ENCODE measurements around the gene FMO1.

- TF ChIP-seq CTCF (conservative IDR thresholded peaks at IDR 0.05 in 1 of 2, IDR thresholded peaks at IDR 0.05 in 1 of 2; ENCODE audit: low read depth in 1 of 2, low read length in 2 of 2), result no peak
- no peak for TF ChIP-seq EZH2 (IDR thresholded peaks at IDR 0.05; ENCODE audit: low read length, missing control alignments)
Observed at GRCh38 chr1:171266930-171267329, 18.6 kb downstream of the FMO1 start.

Measured in fibroblast of lung (primary cell).